GM21576 (cell line): ENCODE results near the gene RNF26.
"Not testable (repeated sequence)": the region's sequence is repeated elsewhere in the genome, so short reads cannot be mapped to it uniquely, and the experiment has no call there.

Experiments used
- ATAC-seq: cut with Tn5 transposase; IDR thresholded peaks from one replicate; pipeline ENCODE4 v1.9.1; 2021; ENCODE audit warnings: mild to moderate bottlenecking, moderate library complexity; ENCODE audit not compliant: unreplicated experiment

Gene RNF26

DNA sequence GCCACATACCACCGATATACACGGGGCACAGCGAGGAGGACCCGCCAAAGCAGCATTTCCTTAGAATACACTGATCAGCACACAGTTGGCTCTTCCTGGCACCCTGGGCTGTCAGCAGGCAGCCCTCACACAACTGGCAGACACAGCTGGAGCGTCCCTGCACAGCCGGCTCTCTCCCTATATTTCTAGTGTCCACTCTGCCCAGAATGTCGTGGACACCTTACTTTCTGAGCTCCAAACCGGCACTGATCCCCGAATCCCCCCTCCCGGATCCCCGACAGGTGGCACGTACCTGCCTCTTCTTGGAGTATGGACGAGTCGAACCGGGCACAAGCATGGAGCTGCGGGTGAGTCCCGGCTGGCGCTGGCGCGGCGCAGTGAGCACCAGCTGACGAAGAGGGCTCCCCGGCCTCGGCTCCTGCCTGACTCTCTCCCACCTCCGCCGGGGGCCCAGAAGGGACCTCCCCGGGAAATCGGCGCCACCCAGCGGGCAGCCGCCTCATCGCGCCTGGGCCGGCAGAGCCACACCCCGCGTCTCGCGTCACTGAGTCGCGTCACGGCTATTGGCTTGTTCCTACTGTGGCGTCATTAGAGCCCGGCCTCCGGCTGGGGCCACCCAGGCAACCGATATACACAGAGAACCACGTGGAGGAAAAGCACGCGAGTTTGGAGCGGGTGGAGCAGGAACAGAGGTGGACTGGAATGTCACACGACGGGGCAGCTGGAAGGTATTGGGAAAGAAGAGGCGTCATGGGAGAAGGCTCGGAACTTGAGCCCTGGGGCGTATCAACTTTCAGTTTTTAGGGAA lies 47.1 kb downstream of the RNF26 start, which contains the start of gene USP2:
Gene USP2, minus strand, starts transcription at position 510 of the 808 bp plus-strand sequence. CDS start 8,210 bp downstream, outside the sequence.
- ATAC-seq = peak; percentile 98

GRCh38 chr11:119382101-119382500 lies 47.8 kb downstream of the RNF26 start:
- ATAC-seq = no peak

- not testable (repeated sequence) for ATAC-seq
These were observed 48.2 kb downstream of the RNF26 start for GRCh38 chr11:119382513-119382912.

DNA sequence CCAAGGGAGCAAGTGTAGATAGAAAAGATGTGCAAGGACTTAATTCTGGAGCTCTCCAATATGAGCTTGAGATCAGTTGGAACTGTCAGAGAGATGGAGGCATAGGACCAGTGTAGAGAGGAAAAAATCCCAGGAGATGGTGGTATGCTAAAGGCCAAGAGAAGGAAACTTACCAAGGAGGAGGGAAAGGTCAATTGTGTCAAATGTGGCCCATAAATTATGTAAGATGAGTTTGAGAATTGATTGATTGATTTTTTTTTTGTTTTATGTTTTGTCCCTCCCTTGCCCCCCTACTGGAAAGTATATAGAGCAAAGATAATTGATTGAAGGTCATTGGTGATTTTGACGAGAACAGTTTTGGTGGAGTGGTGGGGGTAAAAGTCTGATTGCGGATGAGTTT lies 50.0 kb downstream of the RNF26 start:
- ATAC-seq = no peak
